HS-27A (cell line): ENCODE results near the gene RAI1.

Experiments
- DNase-seq: peaks from one replicate; pipeline ENCODE4 v3.0.0-alpha.2; 2012; ENCODE audit warnings: low read depth, missing footprints

Gene RAI1

GRCh38 chr17:17698869-17699351, 17.7 kb downstream of the RAI1 start:
- no peak for DNase-seq

GRCh38 chr17:17699491-17699890, 18.2 kb downstream of the RAI1 start:
- no peak for DNase-seq

- no peak for DNase-seq
Observed at GRCh38 chr17:17700251-17700969, 19.2 kb downstream of the RAI1 start.

- no peak for DNase-seq
Observed at GRCh38 chr17:17701112-17701511, 19.9 kb downstream of the RAI1 start.

- no peak for DNase-seq
Observed at GRCh38 chr17:17701658-17702057, 20.4 kb downstream of the RAI1 start.

- no peak for DNase-seq
Observed at GRCh38 chr17:17702449-17703139, 21.3 kb downstream of the RAI1 start.

GRCh38 chr17:17703140-17703919, 22.1 kb downstream of the RAI1 start:
- DNase-seq, result no peak

GRCh38 chr17:17704931-17705330, 23.7 kb downstream of the RAI1 start:
- no peak for DNase-seq

- no peak for DNase-seq
Observed at GRCh38 chr17:17706140-17707060, 25.1 kb downstream of the RAI1 start.

GRCh38 chr17:17708295-17708694, 27.0 kb downstream of the RAI1 start:
- no peak for DNase-seq

GRCh38 chr17:17708816-17709215, 27.6 kb downstream of the RAI1 start:
- DNase-seq, result no peak

GRCh38 chr17:17709815-17710321, 28.6 kb downstream of the RAI1 start:
- no peak for DNase-seq

GRCh38 chr17:17710355-17710727, 29.1 kb downstream of the RAI1 start:
- DNase-seq, result no peak

- DNase-seq, result peak; percentile 91
Observed at GRCh38 chr17:17710728-17711541, 29.7 kb downstream of the RAI1 start.

GRCh38 chr17:17711641-17712162, 30.4 kb downstream of the RAI1 start:
- no peak for DNase-seq

GRCh38 chr17:17712268-17712924, 31.1 kb downstream of the RAI1 start:
- DNase-seq, result peak; percentile 27

GRCh38 chr17:17713839-17714238, 32.6 kb downstream of the RAI1 start:
- no peak for DNase-seq

GRCh38 chr17:17714261-17714866, 33.1 kb downstream of the RAI1 start:
- no peak for DNase-seq

GRCh38 chr17:17714879-17715278, 33.6 kb downstream of the RAI1 start:
- no peak for DNase-seq
